ENCODE data around the gene NAT14. TPM values are rescaled to one million over a fixed set of nuclear protein-coding genes. Genes with fewer than 3 reads are reported as not detected.

The NAT14 gene
- total RNA-seq, 1 experiment from 2014 or later, result 45.2 TPM

- H3K4me1 Mint-ChIP-seq (ENCODE audit: low read depth, unreplicated experiment), result peaks cover 15% of the 10 kb centered on the region
- H3K4me3 Mint-ChIP-seq (ENCODE audit: unreplicated experiment), result no peak overlapping the region
- no TSS peak for BruUV-seq (replicated peaks)
- H3K9me3 Mint-ChIP-seq (ENCODE audit: unreplicated experiment), result no peaks in the 10 kb centered on the region
- ChIA-PET CTCF (interaction anchor here (0.7 kb wide), 2 partner anchors 136 to 150 kb away, joined by 3 to 6 read pairs; partner anchors contain the start of gene KMT5C), POLR2A (interaction anchor here (1.0 to 1.6 kb wide), 2 partner anchors 13 to 115 kb away, joined by 3 to 11 read pairs; partner anchors contain the start of genes ZNF628 and ZNF865)
- Histone ChIP-seq H3K9me3 (no peaks in the 10 kb centered on the region), H3K4me1 (peaks cover 7% of the 10 kb centered on the region; the same call in 1 of the 2 replicates), H3K4me3 (ENCODE audit: low read depth, low read length) (no peak overlapping the region), H3K36me3 (ENCODE audit: control insufficient read depth, insufficient read depth, low read length) (no peaks in the 10 kb centered on the region), H3K27me3 (replicated peaks; ENCODE audit: control insufficient read depth, insufficient read depth, low read length) (no peaks in the 10 kb centered on the region)
- H3K36me3 Mint-ChIP-seq (ENCODE audit: insufficient read depth, unreplicated experiment), result peaks cover 32% of the 10 kb centered on the region
- H3K27me3 Mint-ChIP-seq (ENCODE audit: insufficient read depth, unreplicated experiment), result no peaks in the 10 kb centered on the region
- intact Hi-C loops (cut with micrococcal nuclease; ENCODE audit: unreplicated experiment), result no loop called here
- TF ChIP-seq CTCF (IDR thresholded peaks at IDR 0.05; ENCODE audit: insufficient read depth in 1 of 2, low read depth in 1 of 2, low read length in 1 of 2, severe bottlenecking in 1 of 2, unreplicated experiment in 1 of 2), result no peak
- no peak for DNase-seq
- H3K27ac Mint-ChIP-seq (ENCODE audit: unreplicated experiment), result no peak overlapping the region
Observed at GRCh38 chr19:55489711-55490477, 4.9 kb downstream of the NAT14 start.

- Mint-ChIP-seq H3K4me3 (ENCODE audit: unreplicated experiment) (no peak overlapping the region), H3K27me3 (ENCODE audit: insufficient read depth, unreplicated experiment) (no peaks in the 10 kb centered on the region), H3K27ac (ENCODE audit: unreplicated experiment) (no peak overlapping the region), H3K4me1 (ENCODE audit: low read depth, unreplicated experiment) (peaks cover 14% of the 10 kb centered on the region), H3K36me3 (ENCODE audit: insufficient read depth, unreplicated experiment) (peaks cover 24% of the 10 kb centered on the region), H3K9me3 (ENCODE audit: unreplicated experiment) (no peaks in the 10 kb centered on the region)
- no peaks in the 10 kb centered on the region for H3K9me3 ChIP-seq
- no peak for TF ChIP-seq CTCF (IDR thresholded peaks at IDR 0.05; ENCODE audit: insufficient read depth in 1 of 2, low read depth in 1 of 2, low read length in 1 of 2, severe bottlenecking in 1 of 2, unreplicated experiment in 1 of 2)
- no peak for DNase-seq
- no peaks in the 10 kb centered on the region for H3K36me3 ChIP-seq (ENCODE audit: control insufficient read depth, insufficient read depth, low read length)
- ChIA-PET POLR2A (interaction anchor here (1.6 kb wide), 1 partner anchor 14 kb away, joined by 11 read pairs; the partner anchor contains the start of gene ZNF628), CTCF (interaction anchor here (0.7 to 0.9 kb wide), 2 partner anchors 29 to 136 kb away, joined by 3 to 6 read pairs; partner anchors contain the start of gene ISOC2)
- no peak overlapping the region for H3K4me3 ChIP-seq (ENCODE audit: low read depth, low read length)
- H3K27me3 ChIP-seq (replicated peaks; ENCODE audit: control insufficient read depth, insufficient read depth, low read length), result no peaks in the 10 kb centered on the region
- intact Hi-C loops (cut with micrococcal nuclease; ENCODE audit: unreplicated experiment), result no loop called here
- H3K4me1 ChIP-seq, result peaks cover 7% of the 10 kb centered on the region; the same call in 1 of the 2 replicates
- BruUV-seq (replicated peaks), result no TSS peak
Observed at GRCh38 chr19:55490478-55491432, 5.8 kb downstream of the NAT14 start.

Data from Caco-2 (cell line).